ENCODE data around the gene CS.

DNA sequence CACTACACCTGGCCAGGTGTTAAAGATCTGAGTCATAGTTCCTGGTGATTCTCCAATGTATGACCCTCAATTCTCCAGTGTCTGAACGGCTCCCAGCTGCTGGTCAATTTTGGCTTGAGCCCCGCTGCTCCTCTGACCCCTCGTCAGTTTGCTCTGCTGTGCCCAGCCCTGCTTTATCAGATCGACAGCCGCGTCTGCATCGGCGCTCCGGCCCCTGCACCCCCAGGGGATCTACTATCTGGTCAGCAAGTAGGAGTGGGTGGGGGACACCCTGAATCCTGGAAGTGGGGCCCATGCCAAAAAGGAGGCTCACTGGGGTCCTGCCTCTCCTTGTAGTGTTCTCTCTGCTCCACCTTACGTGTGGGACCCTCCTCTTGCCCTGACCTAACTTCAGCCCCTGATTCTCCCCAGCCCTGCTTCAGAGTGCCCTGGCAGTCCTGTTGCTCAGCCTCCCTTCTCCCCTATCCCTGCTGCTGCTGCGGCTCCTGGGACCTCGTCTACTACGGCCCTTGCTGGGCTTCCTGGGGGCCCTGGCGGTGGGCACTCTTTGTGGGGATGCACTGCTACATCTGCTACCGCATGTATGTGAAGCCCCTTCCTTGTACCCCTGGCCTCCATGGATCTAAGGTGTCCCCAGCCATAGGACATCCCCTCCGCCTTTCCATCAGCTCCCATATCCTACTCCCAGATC is 65.2 kb downstream of the CS start:
- TF ChIP-seq, protein P1, sequence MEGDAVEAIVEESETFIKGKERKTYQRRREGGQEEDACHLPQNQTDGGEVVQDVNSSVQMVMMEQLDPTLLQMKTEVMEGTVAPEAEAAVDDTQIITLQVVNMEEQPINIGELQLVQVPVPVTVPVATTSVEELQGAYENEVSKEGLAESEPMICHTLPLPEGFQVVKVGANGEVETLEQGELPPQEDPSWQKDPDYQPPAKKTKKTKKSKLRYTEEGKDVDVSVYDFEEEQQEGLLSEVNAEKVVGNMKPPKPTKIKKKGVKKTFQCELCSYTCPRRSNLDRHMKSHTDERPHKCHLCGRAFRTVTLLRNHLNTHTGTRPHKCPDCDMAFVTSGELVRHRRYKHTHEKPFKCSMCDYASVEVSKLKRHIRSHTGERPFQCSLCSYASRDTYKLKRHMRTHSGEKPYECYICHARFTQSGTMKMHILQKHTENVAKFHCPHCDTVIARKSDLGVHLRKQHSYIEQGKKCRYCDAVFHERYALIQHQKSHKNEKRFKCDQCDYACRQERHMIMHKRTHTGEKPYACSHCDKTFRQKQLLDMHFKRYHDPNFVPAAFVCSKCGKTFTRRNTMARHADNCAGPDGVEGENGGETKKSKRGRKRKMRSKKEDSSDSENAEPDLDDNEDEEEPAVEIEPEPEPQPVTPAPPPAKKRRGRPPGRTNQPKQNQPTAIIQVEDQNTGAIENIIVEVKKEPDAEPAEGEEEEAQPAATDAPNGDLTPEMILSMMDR (IDR thresholded peaks at IDR 0.05; ENCODE audit: insufficient read depth, low read length) = no peak
- no peak for TF ChIP-seq POLR2AphosphoS5 (IDR thresholded peaks at IDR 0.05; ENCODE audit: low read depth)
- TF ChIP-seq, protein P2, sequence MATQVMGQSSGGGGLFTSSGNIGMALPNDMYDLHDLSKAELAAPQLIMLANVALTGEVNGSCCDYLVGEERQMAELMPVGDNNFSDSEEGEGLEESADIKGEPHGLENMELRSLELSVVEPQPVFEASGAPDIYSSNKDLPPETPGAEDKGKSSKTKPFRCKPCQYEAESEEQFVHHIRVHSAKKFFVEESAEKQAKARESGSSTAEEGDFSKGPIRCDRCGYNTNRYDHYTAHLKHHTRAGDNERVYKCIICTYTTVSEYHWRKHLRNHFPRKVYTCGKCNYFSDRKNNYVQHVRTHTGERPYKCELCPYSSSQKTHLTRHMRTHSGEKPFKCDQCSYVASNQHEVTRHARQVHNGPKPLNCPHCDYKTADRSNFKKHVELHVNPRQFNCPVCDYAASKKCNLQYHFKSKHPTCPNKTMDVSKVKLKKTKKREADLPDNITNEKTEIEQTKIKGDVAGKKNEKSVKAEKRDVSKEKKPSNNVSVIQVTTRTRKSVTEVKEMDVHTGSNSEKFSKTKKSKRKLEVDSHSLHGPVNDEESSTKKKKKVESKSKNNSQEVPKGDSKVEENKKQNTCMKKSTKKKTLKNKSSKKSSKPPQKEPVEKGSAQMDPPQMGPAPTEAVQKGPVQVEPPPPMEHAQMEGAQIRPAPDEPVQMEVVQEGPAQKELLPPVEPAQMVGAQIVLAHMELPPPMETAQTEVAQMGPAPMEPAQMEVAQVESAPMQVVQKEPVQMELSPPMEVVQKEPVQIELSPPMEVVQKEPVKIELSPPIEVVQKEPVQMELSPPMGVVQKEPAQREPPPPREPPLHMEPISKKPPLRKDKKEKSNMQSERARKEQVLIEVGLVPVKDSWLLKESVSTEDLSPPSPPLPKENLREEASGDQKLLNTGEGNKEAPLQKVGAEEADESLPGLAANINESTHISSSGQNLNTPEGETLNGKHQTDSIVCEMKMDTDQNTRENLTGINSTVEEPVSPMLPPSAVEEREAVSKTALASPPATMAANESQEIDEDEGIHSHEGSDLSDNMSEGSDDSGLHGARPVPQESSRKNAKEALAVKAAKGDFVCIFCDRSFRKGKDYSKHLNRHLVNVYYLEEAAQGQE (IDR thresholded peaks at IDR 0.05; ENCODE audit: insufficient replicate concordance, low read depth) = no peak
